K562 (cell line): ENCODE data around the gene FGFBP3. TPM values are rescaled to one million over a fixed set of nuclear protein-coding genes. Genes with fewer than 3 reads are reported as not detected.

Experiments
- BCL6 ChIP-seq: fragments of 250-450 bp; sonication (Bioruptor Pico); IDR thresholded peaks from 2 replicates; pipeline ENCODE4 v1.4.0; 2020
- C11orf30 ChIP-seq: fragments of 450-650 bp; IDR thresholded peaks from 2 replicates; pipeline ENCODE4 v1.6.1; 2016; ENCODE audit warnings: low read depth, mild to moderate bottlenecking
- CTBP1 ChIP-seq: fragments of 450-650 bp; IDR thresholded peaks from 2 replicates; pipeline ENCODE4 v1.6.1; 2016; ENCODE audit warnings: borderline replicate concordance
- DACH1 ChIP-seq: fragments of 450-650 bp; IDR thresholded peaks from 2 replicates; pipeline ENCODE4 v1.6.1; 2018; ENCODE audit not compliant: partially characterized antibody
- EGR1 ChIP-seq: fragments of 450-650 bp; conservative IDR thresholded peaks from 2 replicates; pipeline ENCODE4 v1.6.1; 2017; ENCODE audit warnings: mild to moderate bottlenecking
- IFI16 ChIP-seq: fragments of 250-450 bp; sonication (Bioruptor Pico); IDR thresholded peaks from 2 replicates; pipeline ENCODE4 v2.1.2; 2022; ENCODE audit warnings: mild to moderate bottlenecking, inconsistent platforms
- KAT2B ChIP-seq: IDR thresholded peaks from one replicate; pipeline ENCODE4 v1.6.1; 2012; ENCODE audit warnings: low read depth, mild to moderate bottlenecking, control low read depth, inconsistent platforms, low read length, moderate library complexity
- KLF1 ChIP-seq: fragments of 450-650 bp; IDR thresholded peaks from 2 replicates; pipeline ENCODE4 v1.6.1; 2016; ENCODE audit warnings: missing genetic modification characterization, missing compliant biosample characterization
- MCM2 ChIP-seq: fragments of 450-650 bp; IDR thresholded peaks from 2 replicates; pipeline ENCODE4 v1.6.1; 2017; ENCODE audit warnings: low read depth, mild to moderate bottlenecking
- RHOXF2B ChIP-seq: fragments of 250-450 bp; sonication (Bioruptor Pico); conservative IDR thresholded peaks from 2 replicates; pipeline ENCODE4 v1.5.1; 2021
- SNIP1 ChIP-seq: fragments of 450-650 bp; IDR thresholded peaks from 2 replicates; pipeline ENCODE4 v1.7.1; 2017; ENCODE audit warnings: low read depth, mild to moderate bottlenecking
- ZBED1 ChIP-seq: IDR thresholded peaks from 2 replicates; pipeline ENCODE4 v1.6.1; 2014
- ZNF121 ChIP-seq: sonication (generic); formaldehyde crosslinking; conservative IDR thresholded peaks from 2 replicates; pipeline ENCODE4 v1.8.0; 2022; ENCODE audit warnings: missing genetic modification reagents
- ZNF175 ChIP-seq: fragments of 200-800 bp; sonication (Bioruptor generic); IDR thresholded peaks from 2 replicates; pipeline ENCODE4 v1.6.1; 2016; ENCODE audit warnings: low read depth, mild to moderate bottlenecking, missing genetic modification characterization, missing compliant biosample characterization
- ZNF785 ChIP-seq: fragments of 250-450 bp; sonication (Bioruptor Pico); IDR thresholded peaks from 2 replicates; pipeline ENCODE4 v1.4.0; 2020; ENCODE audit warnings: mild to moderate bottlenecking
- polyA plus RNA-seq, 8 experiments: library from polyadenylated mRNA; depleted of rRNA in 4 of 8; stranded (reverse) in 5 of 8; unstranded in 3 of 8; fragments of >200 nt; fragmentation: Nextera tagmentation in 2 of 8; fragmentation: Illumina TruSeq in 1 of 8; extraction: Ambion mirVana in 2 of 8; extraction: Trizol in 1 of 8; gene quantifications; 2 replicates each; pipeline versions ENCODE4 v1.2.1 to v1.2.3, GENCODE V29; 2011 to 2014; ENCODE audit warnings: inconsistent platforms in 1 of 8, missing spikeins in 1 of 8
- total RNA-seq, 7 experiments: library from RNA; depleted of rRNA in 6 of 7; stranded (reverse); fragments of >200 nt in 6 of 7; fragmentation: Illumina TruSeq in 2 of 7; extraction: Trizol in 2 of 7; gene quantifications; 2 replicates each; pipeline versions ENCODE4 v1.2.1 to v1.2.3, GENCODE V29; 2011 to 2021; ENCODE audit warnings: low replicate concordance in 1 of 7
- TF ChIP-seq, protein P1 (sequence below), 2 experiments: IDR thresholded peaks in 1 of 2; conservative IDR thresholded peaks in 1 of 2; 2 replicates each; pipeline ENCODE4 v1.6.1; 2016; ENCODE audit warnings: low read depth in 2 of 2, mild to moderate bottlenecking in 1 of 2, missing compliant biosample characterization in 1 of 2, missing genetic modification characterization in 1 of 2, moderate library complexity in 1 of 2
- TF ChIP-seq, protein P2 (sequence below), 2 experiments: fragments of 250-450 bp in 1 of 2; fragments of 450-650 bp in 1 of 2; sonication (Bioruptor Pico) in 1 of 2; IDR thresholded peaks; 2 replicates each; pipeline versions ENCODE4 v1.6.1 to v1.8.0; 2016 to 2021; ENCODE audit warnings: mild to moderate bottlenecking in 2 of 2, moderate library complexity in 2 of 2, missing compliant biosample characterization in 1 of 2, missing genetic modification characterization in 1 of 2
- TF ChIP-seq, protein P3 (sequence below): fragments of 250-450 bp; sonication (Bioruptor Pico); IDR thresholded peaks from 2 replicates; pipeline ENCODE4 v1.4.0; 2020
- TF ChIP-seq, protein P4 (sequence below): IDR thresholded peaks from 2 replicates; pipeline ENCODE4 v1.6.1; 2012; ENCODE audit warnings: low read depth, low read length, improper control_type of control experiment, borderline replicate concordance
- TF ChIP-seq, protein P5 (sequence below): fragments of 250-450 bp; sonication (Bioruptor Pico); IDR thresholded peaks from 2 replicates; pipeline ENCODE4 v1.5.0; 2022; ENCODE audit warnings: mild to moderate bottlenecking

FGFBP3 gene
- total and polyA plus RNA-seq, 9 of the 15 experiments (the other 6 are each of a cell fraction or from before 2014, with no cell fraction given) = 0.58 to 3.0 (median 1.5) TPM

DNA sequence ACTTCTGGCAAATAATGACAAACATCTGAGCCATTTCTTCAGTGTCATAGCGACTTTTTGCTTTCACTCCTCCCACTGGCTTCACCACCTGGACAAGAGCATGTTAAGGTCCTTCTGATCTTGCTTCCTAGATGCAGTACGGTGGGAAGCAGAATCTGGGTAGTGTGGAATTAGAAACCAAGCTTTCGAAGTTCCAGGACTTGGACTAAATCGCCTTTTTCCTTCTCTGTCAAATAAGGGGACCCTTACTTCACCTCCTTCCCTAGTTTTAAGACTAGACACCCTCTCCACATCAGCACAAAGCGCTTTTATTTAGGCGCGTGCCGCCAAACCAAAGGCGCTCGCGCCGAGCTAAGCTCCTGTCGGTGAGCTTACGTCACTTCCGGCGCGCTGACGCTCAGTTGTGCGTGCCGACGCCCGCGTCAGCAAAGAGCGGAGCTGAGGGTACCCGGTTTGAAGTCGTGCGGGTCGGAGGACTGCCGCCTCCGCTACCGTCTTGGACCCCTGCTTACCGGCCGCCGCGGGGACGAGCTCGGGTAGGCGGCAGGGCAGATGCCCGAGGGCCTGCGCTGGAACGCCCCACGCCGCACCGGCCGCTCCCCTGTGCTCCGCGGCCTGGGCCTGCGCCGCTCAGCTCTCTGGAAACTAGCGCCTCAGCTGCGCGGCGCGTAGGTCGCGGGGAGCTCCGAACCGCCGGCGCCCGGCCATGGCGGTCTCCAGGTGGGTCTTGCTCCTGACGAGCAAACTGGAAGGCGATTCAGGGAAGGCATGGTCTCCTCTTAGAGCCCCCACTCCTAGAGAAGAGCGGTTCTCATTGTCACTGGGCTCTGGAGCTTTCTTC, 14.3 kb upstream of the FGFBP3 start, which contains the start of gene BTAF1 (continued):
- TF ChIP-seq EGR1 (peak; percentile 61), IFI16 (CRISPR knock-in tag) (no peak), MCM2 (no peak), RHOXF2B (CRISPR knock-in tag) (no peak), BCL6 (CRISPR knock-in tag) (no peak), C11orf30 (peak; percentile 94), CTBP1 (peak; percentile 78), ZNF785 (CRISPR knock-in tag) (no peak), ZNF175 (no peak), KAT2B (no peak), KLF1 (tag) (0 out of 2 replicates have a peak, but pooled peaks have one; percentile 19), ZBED1 (no peak), ZNF121 (CRISPR knock-in tag) (no peak), DACH1 (no peak), SNIP1 (peak; percentile 30; the same call in 1 of the 2 replicates)
- TF ChIP-seq, protein P1, sequence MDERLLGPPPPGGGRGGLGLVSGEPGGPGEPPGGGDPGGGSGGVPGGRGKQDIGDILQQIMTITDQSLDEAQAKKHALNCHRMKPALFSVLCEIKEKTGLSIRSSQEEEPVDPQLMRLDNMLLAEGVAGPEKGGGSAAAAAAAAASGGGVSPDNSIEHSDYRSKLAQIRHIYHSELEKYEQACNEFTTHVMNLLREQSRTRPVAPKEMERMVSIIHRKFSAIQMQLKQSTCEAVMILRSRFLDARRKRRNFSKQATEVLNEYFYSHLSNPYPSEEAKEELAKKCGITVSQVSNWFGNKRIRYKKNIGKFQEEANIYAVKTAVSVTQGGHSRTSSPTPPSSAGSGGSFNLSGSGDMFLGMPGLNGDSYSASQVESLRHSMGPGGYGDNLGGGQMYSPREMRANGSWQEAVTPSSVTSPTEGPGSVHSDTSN (CRISPR knock-in tag; IDR thresholded peaks at IDR 0.05; ENCODE audit: low read depth) = no peak
- TF ChIP-seq, protein P1 (tag; conservative IDR thresholded peaks at IDR 0.05; ENCODE audit: low read depth) = no peak
- TF ChIP-seq, protein P2, sequence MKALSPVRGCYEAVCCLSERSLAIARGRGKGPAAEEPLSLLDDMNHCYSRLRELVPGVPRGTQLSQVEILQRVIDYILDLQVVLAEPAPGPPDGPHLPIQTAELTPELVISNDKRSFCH (CRISPR knock-in tag; IDR thresholded peaks at IDR 0.05) = no peak
- TF ChIP-seq, protein P2 (tag; IDR thresholded peaks at IDR 0.05) = 0 out of 2 replicates have a peak, but pooled peaks have one; percentile 24
- TF ChIP-seq, protein P3, sequence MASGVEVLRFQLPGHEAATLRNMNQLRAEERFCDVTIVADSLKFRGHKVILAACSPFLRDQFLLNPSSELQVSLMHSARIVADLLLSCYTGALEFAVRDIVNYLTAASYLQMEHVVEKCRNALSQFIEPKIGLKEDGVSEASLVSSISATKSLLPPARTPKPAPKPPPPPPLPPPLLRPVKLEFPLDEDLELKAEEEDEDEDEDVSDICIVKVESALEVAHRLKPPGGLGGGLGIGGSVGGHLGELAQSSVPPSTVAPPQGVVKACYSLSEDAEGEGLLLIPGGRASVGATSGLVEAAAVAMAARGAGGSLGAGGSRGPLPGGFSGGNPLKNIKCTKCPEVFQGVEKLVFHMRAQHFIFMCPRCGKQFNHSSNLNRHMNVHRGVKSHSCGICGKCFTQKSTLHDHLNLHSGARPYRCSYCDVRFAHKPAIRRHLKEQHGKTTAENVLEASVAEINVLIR (CRISPR knock-in tag) = peak; percentile 85
- TF ChIP-seq, protein P4, sequence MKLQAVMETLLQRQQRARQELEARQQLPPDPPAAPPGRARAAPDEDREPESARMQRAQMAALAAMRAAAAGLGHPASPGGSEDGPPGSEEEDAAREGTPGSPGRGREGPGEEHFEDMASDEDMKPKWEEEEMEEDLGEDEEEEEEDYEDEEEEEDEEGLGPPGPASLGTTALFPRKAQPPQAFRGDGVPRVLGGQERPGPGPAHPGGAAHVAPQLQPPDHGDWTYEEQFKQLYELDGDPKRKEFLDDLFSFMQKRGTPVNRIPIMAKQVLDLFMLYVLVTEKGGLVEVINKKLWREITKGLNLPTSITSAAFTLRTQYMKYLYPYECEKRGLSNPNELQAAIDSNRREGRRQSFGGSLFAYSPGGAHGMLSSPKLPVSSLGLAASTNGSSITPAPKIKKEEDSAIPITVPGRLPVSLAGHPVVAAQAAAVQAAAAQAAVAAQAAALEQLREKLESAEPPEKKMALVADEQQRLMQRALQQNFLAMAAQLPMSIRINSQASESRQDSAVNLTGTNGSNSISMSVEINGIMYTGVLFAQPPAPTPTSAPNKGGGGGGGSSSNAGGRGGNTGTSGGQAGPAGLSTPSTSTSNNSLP = no peak
- TF ChIP-seq, protein P5, sequence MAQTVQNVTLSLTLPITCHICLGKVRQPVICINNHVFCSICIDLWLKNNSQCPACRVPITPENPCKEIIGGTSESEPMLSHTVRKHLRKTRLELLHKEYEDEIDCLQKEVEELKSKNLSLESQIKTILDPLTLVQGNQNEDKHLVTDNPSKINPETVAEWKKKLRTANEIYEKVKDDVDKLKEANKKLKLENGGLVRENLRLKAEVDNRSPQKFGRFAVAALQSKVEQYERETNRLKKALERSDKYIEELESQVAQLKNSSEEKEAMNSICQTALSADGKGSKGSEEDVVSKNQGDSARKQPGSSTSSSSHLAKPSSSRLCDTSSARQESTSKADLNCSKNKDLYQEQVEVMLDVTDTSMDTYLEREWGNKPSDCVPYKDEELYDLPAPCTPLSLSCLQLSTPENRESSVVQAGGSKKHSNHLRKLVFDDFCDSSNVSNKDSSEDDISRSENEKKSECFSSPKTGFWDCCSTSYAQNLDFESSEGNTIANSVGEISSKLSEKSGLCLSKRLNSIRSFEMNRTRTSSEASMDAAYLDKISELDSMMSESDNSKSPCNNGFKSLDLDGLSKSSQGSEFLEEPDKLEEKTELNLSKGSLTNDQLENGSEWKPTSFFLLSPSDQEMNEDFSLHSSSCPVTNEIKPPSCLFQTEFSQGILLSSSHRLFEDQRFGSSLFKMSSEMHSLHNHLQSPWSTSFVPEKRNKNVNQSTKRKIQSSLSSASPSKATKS (CRISPR knock-in tag) = no peak
